ENCODE results near the gene EEF2. TPM values are rescaled to one million over a fixed set of nuclear protein-coding genes. Genes with fewer than 3 reads are reported as not detected.
A peak's percentile ranks its signal among the peaks of the same experiment; 100 is the strongest.

EEF2 gene
- total RNA-seq, 1 donor from 2014 or later = 4,276 TPM

- H3K27me3 ChIP-seq (ENCODE audit: control insufficient read depth in 3 of 3, insufficient read depth in 3 of 3, low read length in 3 of 3) = no peaks in the 10 kb centered on the region
- H3K9ac ChIP-seq (ENCODE audit: low read depth in 1 of 3, low read length in 3 of 3) = no peak overlapping the region
- H3K36me3 ChIP-seq (ENCODE audit: control insufficient read depth in 3 of 3, insufficient read depth in 3 of 3, low read length in 3 of 3) = peaks cover 87 to 91% (median 88%) of the 10 kb centered on the region in 3 donors
- H3K4me3 ChIP-seq (ENCODE audit: low read length in 3 of 3) = no peak overlapping the region
- H3K27ac ChIP-seq (ENCODE audit: low read depth, low read length) = no peak overlapping the region
- peaks cover 19 to 45% (median 40%) of the 10 kb centered on the region in 3 donors for H3K4me1 ChIP-seq (ENCODE audit: control insufficient read depth in 3 of 3, insufficient read depth in 3 of 3, low read length in 3 of 3)
- no peaks in the 10 kb centered on the region for H3K9me3 ChIP-seq (ENCODE audit: control insufficient read depth in 3 of 3, low read length in 3 of 3)
Observed at GRCh38 chr19:3979674-3980352, 5.5 kb downstream of the EEF2 start.

DNA sequence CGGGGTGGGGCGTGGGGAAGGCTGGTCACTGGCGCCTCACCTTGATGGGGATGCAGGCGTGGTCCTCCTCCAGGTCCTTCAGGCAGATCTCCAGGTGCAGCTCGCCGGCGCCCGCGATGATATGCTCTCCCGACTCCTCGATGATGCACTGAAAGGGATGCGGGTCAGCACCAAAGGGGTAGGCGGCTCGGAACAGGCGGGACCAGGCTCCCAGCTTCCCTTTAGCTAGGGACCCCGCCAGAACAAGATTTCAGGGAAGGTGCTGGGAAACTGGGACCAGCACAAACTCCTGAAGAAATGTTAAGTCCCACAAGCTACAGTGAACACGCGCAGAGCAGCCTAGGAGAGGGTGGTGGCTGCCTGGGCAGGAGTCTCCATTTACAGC lies 6.0 kb downstream of the EEF2 start:
- H3K27me3 ChIP-seq (ENCODE audit: control insufficient read depth in 3 of 3, insufficient read depth in 3 of 3, low read length in 3 of 3) = no peaks in the 10 kb centered on the region
- peaks cover 84 to 90% (median 87%) of the 10 kb centered on the region in 3 donors for H3K36me3 ChIP-seq (ENCODE audit: control insufficient read depth in 3 of 3, insufficient read depth in 3 of 3, low read length in 3 of 3)
- no peak overlapping the region for H3K27ac ChIP-seq (ENCODE audit: low read depth, low read length)
- H3K9me3 ChIP-seq (ENCODE audit: control insufficient read depth in 3 of 3, low read length in 3 of 3) = no peaks in the 10 kb centered on the region
- H3K4me1 ChIP-seq (ENCODE audit: control insufficient read depth in 3 of 3, insufficient read depth in 3 of 3, low read length in 3 of 3) = peaks cover 15 to 44% (median 35%) of the 10 kb centered on the region in 3 donors
- H3K4me3 ChIP-seq (ENCODE audit: low read length in 3 of 3) = no peak overlapping the region
- H3K9ac ChIP-seq (ENCODE audit: low read depth in 1 of 3, low read length in 3 of 3) = no peak overlapping the region

DNA sequence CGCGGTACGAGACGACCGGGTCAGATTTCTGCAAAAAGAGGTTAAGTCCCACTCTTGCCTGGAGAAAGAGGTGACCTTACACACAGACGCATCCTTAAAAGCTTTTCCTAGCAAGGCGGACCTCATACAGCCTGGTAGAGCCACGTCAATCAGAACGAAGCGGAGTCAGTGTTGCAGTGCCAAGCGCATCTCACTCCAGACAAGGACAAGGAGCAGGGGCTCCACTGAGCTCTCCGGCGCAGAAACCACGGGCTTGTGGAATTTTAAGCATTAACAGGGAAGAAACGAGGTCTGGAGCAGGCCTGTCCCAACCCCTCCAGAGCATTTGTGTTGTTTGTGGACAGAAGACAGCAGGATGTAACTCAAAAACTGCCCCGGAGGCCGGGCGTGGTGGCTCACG lies 7.1 kb downstream of the EEF2 start:
- Histone ChIP-seq H3K36me3 (ENCODE audit: control insufficient read depth in 3 of 3, insufficient read depth in 3 of 3, low read length in 3 of 3) (peaks cover 73 to 79% (median 76%) of the 10 kb centered on the region in 3 donors), H3K4me3 (ENCODE audit: low read length in 3 of 3) (no peak overlapping the region), H3K27ac (ENCODE audit: low read depth, low read length) (no peak overlapping the region)

DNA sequence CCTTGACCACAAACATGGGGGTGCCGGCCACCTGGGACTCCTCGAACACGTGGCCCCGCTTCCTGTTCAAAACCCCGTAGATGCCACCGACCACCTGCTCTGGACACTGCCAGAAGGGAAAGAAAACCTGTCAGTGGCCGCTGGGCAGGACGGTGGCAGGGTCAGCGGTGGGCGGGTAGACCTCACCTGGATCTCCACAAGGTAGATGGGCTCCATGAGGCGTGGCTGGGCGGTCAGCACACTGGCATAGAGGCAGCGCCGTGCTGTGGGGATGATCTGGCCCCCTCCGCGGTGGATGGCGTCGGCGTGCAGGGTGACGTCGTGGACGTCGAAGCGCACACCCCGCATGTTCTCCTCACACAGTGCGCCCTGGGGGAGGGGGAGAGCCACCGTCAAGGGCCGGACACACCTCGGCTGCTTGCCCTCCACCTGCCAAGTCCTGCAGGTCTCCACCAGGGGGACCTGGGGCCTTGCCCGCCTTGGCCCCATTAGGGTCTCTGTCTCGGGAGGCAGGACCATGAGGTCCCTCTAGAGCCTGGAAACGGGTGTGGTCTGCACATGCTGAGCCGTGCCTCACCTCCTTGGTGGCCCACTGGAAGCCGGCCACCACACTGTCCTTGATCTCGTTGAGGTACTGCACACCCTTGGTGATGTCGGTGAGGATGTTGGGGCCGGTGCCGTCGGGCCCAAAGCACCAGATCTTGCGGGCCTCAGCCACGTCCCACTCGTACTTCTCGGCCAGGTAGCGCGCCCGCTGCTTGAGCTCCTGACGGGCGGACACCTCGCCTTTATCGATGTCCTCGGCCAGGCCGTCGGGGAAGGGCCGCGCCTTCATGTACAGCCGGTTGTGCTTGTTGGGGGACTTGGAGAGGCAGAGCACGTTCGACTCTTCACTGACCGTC lies 7.8 kb downstream of the EEF2 start:
- no peaks in the 10 kb centered on the region for H3K27me3 ChIP-seq (ENCODE audit: control insufficient read depth in 3 of 3, insufficient read depth in 3 of 3, low read length in 3 of 3)
- no peak overlapping the region for H3K27ac ChIP-seq (ENCODE audit: low read depth, low read length)
- peaks cover 0 to 26% (median 17%) of the 10 kb centered on the region in 3 donors for H3K4me1 ChIP-seq (ENCODE audit: control insufficient read depth in 3 of 3, insufficient read depth in 3 of 3, low read length in 3 of 3)
- peaks cover 67 to 72% (median 70%) of the 10 kb centered on the region in 3 donors for H3K36me3 ChIP-seq (ENCODE audit: control insufficient read depth in 3 of 3, insufficient read depth in 3 of 3, low read length in 3 of 3)
- peak overlapping the region in 1 of 3 donors; percentile 50 for H3K9ac ChIP-seq (ENCODE audit: low read depth in 1 of 3, low read length in 3 of 3)
- H3K9me3 ChIP-seq (ENCODE audit: control insufficient read depth in 3 of 3, low read length in 3 of 3) = no peaks in the 10 kb centered on the region
- no peak overlapping the region for H3K4me3 ChIP-seq (ENCODE audit: low read length in 3 of 3)

More for the DNA sequence above, 7.1 kb downstream of the EEF2 start:
- Histone ChIP-seq H3K27me3 (ENCODE audit: control insufficient read depth in 3 of 3, insufficient read depth in 3 of 3, low read length in 3 of 3) (no peaks in the 10 kb centered on the region), H3K4me1 (ENCODE audit: control insufficient read depth in 3 of 3, insufficient read depth in 3 of 3, low read length in 3 of 3) (peaks cover 4 to 32% (median 24%) of the 10 kb centered on the region in 3 donors), H3K9ac (ENCODE audit: low read depth in 1 of 3, low read length in 3 of 3) (no peak overlapping the region), H3K9me3 (ENCODE audit: control insufficient read depth in 3 of 3, low read length in 3 of 3) (no peaks in the 10 kb centered on the region)

DNA sequence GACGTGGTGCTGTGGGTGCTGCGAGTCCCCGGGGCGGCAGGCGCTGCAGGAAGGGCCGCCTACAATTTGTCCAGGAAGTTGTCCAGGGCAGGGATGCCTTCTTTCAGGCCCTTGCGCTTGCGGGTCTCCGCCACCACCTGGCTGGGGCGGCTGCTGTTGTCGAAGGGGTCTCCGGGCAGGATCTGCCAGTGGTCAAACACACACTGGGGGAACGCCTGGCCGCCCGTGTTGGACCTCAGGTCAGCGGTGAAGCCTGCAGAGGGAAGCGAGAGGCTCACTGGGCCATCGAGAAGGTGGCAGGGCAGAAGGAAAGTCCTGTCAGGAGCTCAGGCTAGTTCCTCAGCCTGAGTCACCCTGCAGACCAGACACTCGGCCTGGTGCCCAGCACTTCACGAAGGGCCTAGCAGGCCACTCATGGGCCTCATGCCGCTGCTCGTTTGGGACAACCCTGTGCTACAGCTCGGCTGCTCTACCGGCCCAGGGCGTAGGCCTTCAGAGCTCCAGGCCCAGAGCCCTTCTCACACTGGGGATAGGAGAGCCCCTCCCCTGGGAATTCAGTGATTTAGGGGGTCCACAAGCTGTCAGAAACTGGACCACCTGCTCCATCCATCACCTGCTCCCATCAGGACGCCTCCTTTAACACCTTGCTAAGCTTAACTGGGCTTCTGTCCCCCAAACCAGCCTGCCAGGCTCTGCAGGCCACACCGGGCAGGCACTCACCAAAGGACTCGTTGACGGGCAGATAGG lies 8.6 kb downstream of the EEF2 start:
- no peak overlapping the region for H3K4me3 ChIP-seq (ENCODE audit: low read length in 3 of 3)
- H3K9ac ChIP-seq (ENCODE audit: low read depth in 1 of 3, low read length in 3 of 3) = peak overlapping the region in 1 of 3 donors; percentile 50
- H3K27ac ChIP-seq (ENCODE audit: low read depth, low read length) = no peak overlapping the region
- peaks cover 0 to 18% (median 9%) of the 10 kb centered on the region in 3 donors for H3K4me1 ChIP-seq (ENCODE audit: control insufficient read depth in 3 of 3, insufficient read depth in 3 of 3, low read length in 3 of 3)
- peaks cover 58 to 64% (median 61%) of the 10 kb centered on the region in 3 donors for H3K36me3 ChIP-seq (ENCODE audit: control insufficient read depth in 3 of 3, insufficient read depth in 3 of 3, low read length in 3 of 3)
- H3K9me3 ChIP-seq (ENCODE audit: control insufficient read depth in 3 of 3, low read length in 3 of 3) = no peaks in the 10 kb centered on the region
- H3K27me3 ChIP-seq (ENCODE audit: control insufficient read depth in 3 of 3, insufficient read depth in 3 of 3, low read length in 3 of 3) = no peaks in the 10 kb centered on the region

- H3K27me3 ChIP-seq (ENCODE audit: control insufficient read depth in 3 of 3, insufficient read depth in 3 of 3, low read length in 3 of 3) = no peaks in the 10 kb centered on the region
- no peaks in the 10 kb centered on the region for H3K9me3 ChIP-seq (ENCODE audit: control insufficient read depth in 3 of 3, low read length in 3 of 3)
- peak overlapping the region in 1 of 3 donors; percentile 45 for H3K9ac ChIP-seq (ENCODE audit: low read depth in 1 of 3, low read length in 3 of 3)
- no peak overlapping the region for H3K4me3 ChIP-seq (ENCODE audit: low read length in 3 of 3)
- no peak overlapping the region for H3K27ac ChIP-seq (ENCODE audit: low read depth, low read length)
- H3K36me3 ChIP-seq (ENCODE audit: control insufficient read depth in 3 of 3, insufficient read depth in 3 of 3, low read length in 3 of 3) = peaks cover 49 to 54% (median 51%) of the 10 kb centered on the region in 3 donors
- H3K4me1 ChIP-seq (ENCODE audit: control insufficient read depth in 3 of 3, insufficient read depth in 3 of 3, low read length in 3 of 3) = peaks cover 4 to 21% (median 4%) of the 10 kb centered on the region in 3 donors
Observed at GRCh38 chr19:3975637-3976087, 9.6 kb downstream of the EEF2 start.

DNA sequence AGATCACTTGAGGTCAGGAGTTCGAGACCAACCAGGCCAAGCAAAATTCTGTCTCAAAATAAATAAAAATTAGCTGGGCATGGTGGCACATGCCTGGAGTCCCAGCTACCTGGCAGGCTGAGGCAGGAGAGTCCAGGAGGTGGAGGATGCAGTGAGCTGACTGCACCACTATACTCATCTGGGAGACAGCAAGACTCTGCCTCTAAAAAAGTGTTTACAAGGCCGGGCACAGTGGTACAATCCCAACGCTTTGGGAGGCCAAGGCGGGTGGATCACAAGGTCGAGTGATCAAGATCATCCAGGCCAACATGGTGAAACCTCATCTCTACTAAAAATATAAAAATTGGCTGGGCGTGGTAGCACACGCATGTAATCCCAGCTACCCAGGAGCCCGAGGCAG lies 10.1 kb downstream of the EEF2 start:
- H3K36me3 ChIP-seq (ENCODE audit: control insufficient read depth in 3 of 3, insufficient read depth in 3 of 3, low read length in 3 of 3) = peaks cover 45 to 49% (median 46%) of the 10 kb centered on the region in 3 donors
- H3K4me3 ChIP-seq (ENCODE audit: low read length in 3 of 3) = no peak overlapping the region
- no peaks in the 10 kb centered on the region for H3K27me3 ChIP-seq (ENCODE audit: control insufficient read depth in 3 of 3, insufficient read depth in 3 of 3, low read length in 3 of 3)
- H3K9ac ChIP-seq (ENCODE audit: low read depth in 1 of 3, low read length in 3 of 3) = no peak overlapping the region
- no peak overlapping the region for H3K27ac ChIP-seq (ENCODE audit: low read depth, low read length)
- H3K9me3 ChIP-seq (ENCODE audit: control insufficient read depth in 3 of 3, low read length in 3 of 3) = no peaks in the 10 kb centered on the region
- H3K4me1 ChIP-seq (ENCODE audit: control insufficient read depth in 3 of 3, insufficient read depth in 3 of 3, low read length in 3 of 3) = peaks cover 6 to 20% (median 7%) of the 10 kb centered on the region in 3 donors

GRCh38 chr19:3970808-3971598 lies 14.3 kb downstream of the EEF2 start, which contains the start of gene DAPK3:
TSS of gene DAPK3 (minus strand) at chr19:3971099. CDS start at chr19:3969735, 1,364 bp downstream.
- Histone ChIP-seq H3K4me1 (ENCODE audit: control insufficient read depth in 3 of 3, insufficient read depth in 3 of 3, low read length in 3 of 3) (peaks cover 43 to 53% (median 47%) of the 10 kb centered on the region in 3 donors), H3K9me3 (ENCODE audit: control insufficient read depth in 3 of 3, low read length in 3 of 3) (no peaks in the 10 kb centered on the region), H3K27ac (ENCODE audit: low read depth, low read length) (peak within 1 kb of the TSS; percentile 98), H3K4me3 (ENCODE audit: low read length in 3 of 3) (peak within 1 kb of the TSS; percentile 78 to 90 (median 88)), H3K36me3 (ENCODE audit: control insufficient read depth in 3 of 3, insufficient read depth in 3 of 3, low read length in 3 of 3) (peaks cover 15 to 27% (median 26%) of the 10 kb centered on the region in 3 donors), H3K9ac (ENCODE audit: low read depth in 1 of 3, low read length in 3 of 3) (peak within 1 kb of the TSS; percentile 89 to 98 (median 96)), H3K27me3 (ENCODE audit: control insufficient read depth in 3 of 3, insufficient read depth in 3 of 3, low read length in 3 of 3) (no peaks in the 10 kb centered on the region)
